Mesodermal cell (in vitro differentiated cells): ENCODE measurements around the gene THAP4.
"Not testable (repeated sequence)": the region's sequence is repeated elsewhere in the genome, so short reads cannot be mapped to it uniquely, and the experiment has no call there.

ENCODE experiments used
- H3K27ac ChIP-seq: 2 replicates; pipeline ENCODE4 v1.7.0; 2013; ENCODE audit warnings: mild to moderate bottlenecking, low read depth, low read length, moderate library complexity; ENCODE audit not compliant: severe bottlenecking
- H3K36me3 ChIP-seq: 2 replicates; pipeline ENCODE4 v1.7.1; 2013; ENCODE audit warnings: mild to moderate bottlenecking, low read length, moderate library complexity; ENCODE audit not compliant: control insufficient read depth, insufficient read depth
- H3K4me1 ChIP-seq: one replicate; pipeline ENCODE4 v1.7.1; 2013; ENCODE audit warnings: mild to moderate bottlenecking, low read length; ENCODE audit not compliant: insufficient read depth, control insufficient read depth, poor library complexity, severe bottlenecking
- H3K4me3 ChIP-seq: 2 replicates; pipeline ENCODE4 v1.7.0; 2013; ENCODE audit warnings: low read length, control low read depth, mild to moderate bottlenecking; ENCODE audit not compliant: insufficient read depth, poor library complexity, severe bottlenecking; ENCODE audit errors: extremely low read depth
- H3K9me3 ChIP-seq: 2 replicates; pipeline ENCODE4 v1.7.1; 2013; ENCODE audit warnings: mild to moderate bottlenecking, low read length, moderate library complexity; ENCODE audit not compliant: control insufficient read depth
- WGBS, 2 experiments: methylation state at CpG; one replicate each; pipeline ENCODE4 v1.1.5; 2013; ENCODE audit warnings: missing lambda C conversion rate in 2 of 2; ENCODE audit not compliant: insufficient coverage in 2 of 2; 5-methylcytosine and 5-hydroxymethylcytosine counted together

The THAP4 gene

GRCh38 chr2:241579281-241579680 lies 57.7 kb downstream of the THAP4 start:
- Histone ChIP-seq H3K4me1 (no peaks in the 10 kb centered on the region), H3K4me3 (no peak overlapping the region), H3K9me3 (peaks cover 22% of the 10 kb centered on the region), H3K27ac (no peak overlapping the region), H3K36me3 (peaks cover 43% of the 10 kb centered on the region)
- WGBS, 2 experiments, result 95 to 100% methylated on average over 6 of the region's 7 CpGs

- H3K9me3 ChIP-seq, result peaks cover 14% of the 10 kb centered on the region
- no peak overlapping the region for H3K4me3 ChIP-seq
- no peak overlapping the region for H3K27ac ChIP-seq
- no peaks in the 10 kb centered on the region for H3K4me1 ChIP-seq
- peaks cover 38% of the 10 kb centered on the region for H3K36me3 ChIP-seq
- 73 to 83% methylated on average over 2 to 3 of the region's 9 CpGs for WGBS, 2 experiments
Measured at GRCh38 chr2:241577413-241578122, 59.4 kb downstream of the THAP4 start.

DNA sequence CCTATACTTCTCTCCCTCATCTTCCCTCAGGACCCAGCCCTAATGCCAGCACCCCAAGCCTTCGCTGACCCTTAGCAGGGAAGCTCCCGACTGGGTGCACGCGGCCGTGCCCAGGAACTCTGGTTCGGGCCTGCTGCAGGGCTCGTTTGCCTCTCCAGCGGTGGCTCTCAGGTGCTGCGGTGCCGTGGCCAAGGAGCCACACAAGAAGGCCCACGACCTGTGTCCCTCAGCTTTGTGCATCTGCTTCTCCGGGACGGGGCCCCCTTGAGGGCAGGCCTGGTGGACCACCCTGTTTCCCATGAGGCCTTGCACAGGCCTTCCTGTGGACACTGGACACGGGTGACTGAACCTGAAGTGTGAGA lies 60.7 kb downstream of the THAP4 start:
- 93 to 95% methylated on average over 14 of the region's 14 CpGs for WGBS, 2 experiments
- Histone ChIP-seq H3K4me1 (no peaks in the 10 kb centered on the region), H3K36me3 (peaks cover 40% of the 10 kb centered on the region), H3K9me3 (peaks cover 5% of the 10 kb centered on the region), H3K27ac (no peak overlapping the region), H3K4me3 (no peak overlapping the region)

- no peaks in the 10 kb centered on the region for H3K4me1 ChIP-seq
- peaks cover 36% of the 10 kb centered on the region for H3K36me3 ChIP-seq
- no peak overlapping the region for H3K27ac ChIP-seq
- WGBS, 2 experiments, result 75 to 78% methylated on average over 5 of the region's 5 CpGs
- H3K9me3 ChIP-seq, result peaks cover 5% of the 10 kb centered on the region
- H3K4me3 ChIP-seq, result no peak overlapping the region
Measured at GRCh38 chr2:241575624-241576292, 61.2 kb downstream of the THAP4 start.

DNA sequence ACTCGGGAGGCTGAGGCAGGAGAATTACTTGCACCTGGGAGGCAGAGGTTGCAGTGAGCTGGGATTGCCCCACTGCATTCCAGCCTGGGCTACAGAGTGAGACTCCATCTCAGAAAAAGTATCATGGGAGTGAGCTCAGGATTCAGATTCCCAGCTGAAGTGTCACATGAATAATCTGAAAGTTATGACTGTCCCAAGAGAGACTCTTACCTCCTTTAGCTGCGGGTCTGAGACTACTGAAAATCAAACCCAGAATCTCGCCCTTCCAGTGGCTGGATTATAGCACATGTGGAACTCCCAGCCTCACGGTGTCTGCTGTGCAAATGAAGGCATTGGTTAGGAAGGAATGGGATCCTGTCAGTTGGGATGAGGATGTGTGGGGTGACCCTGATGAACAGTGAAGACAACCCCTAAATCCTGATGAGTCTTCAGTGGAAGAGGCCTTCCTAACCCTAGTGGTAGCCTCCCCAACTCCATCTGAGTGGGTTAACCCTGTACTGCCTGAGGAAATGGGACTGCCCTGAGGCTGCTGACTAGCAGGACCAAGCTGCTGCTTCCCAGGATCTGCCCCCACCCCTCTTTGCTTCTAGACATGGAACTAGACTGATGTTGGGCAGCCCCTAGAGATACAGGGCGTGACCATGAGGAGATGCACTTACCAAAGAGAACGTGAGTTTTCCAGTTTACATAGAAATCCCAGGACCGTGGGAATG lies 61.9 kb downstream of the THAP4 start:
- Histone ChIP-seq H3K36me3 (peaks cover 30% of the 10 kb centered on the region), H3K4me1 (no peaks in the 10 kb centered on the region), H3K9me3 (peaks cover under 1% of the 10 kb centered on the region), H3K4me3 (no peak overlapping the region), H3K27ac (no peak overlapping the region)
- WGBS, 2 experiments, result 88 to 91% methylated on average over 6 to 7 of the region's 7 CpGs

GRCh38 chr2:241573741-241574140 lies 63.2 kb downstream of the THAP4 start:
- Histone ChIP-seq H3K4me1 (no peaks in the 10 kb centered on the region), H3K9me3 (no peaks in the 10 kb centered on the region), H3K36me3 (peaks cover 35% of the 10 kb centered on the region), H3K4me3 (no peak overlapping the region), H3K27ac (no peak overlapping the region)
- WGBS, 2 experiments, result 94 to 96% methylated on average over 7 of the region's 12 CpGs

- 93 to 96% methylated on average over 12 to 14 of the region's 20 CpGs for WGBS, 2 experiments
- not testable (repeated sequence) for H3K27ac ChIP-seq, H3K9me3 ChIP-seq
Measured at GRCh38 chr2:241572915-241573651, 63.9 kb downstream of the THAP4 start.

GRCh38 chr2:241571821-241572620 lies 64.9 kb downstream of the THAP4 start:
- no peaks in the 10 kb centered on the region for H3K9me3 ChIP-seq
- no peak overlapping the region for H3K4me3 ChIP-seq
- 95 to 96% methylated on average over 17 to 24 of the region's 27 CpGs for WGBS, 2 experiments
- H3K4me1 ChIP-seq, result no peaks in the 10 kb centered on the region
- H3K27ac ChIP-seq, result peak overlapping the region; percentile 29
- H3K36me3 ChIP-seq, result peaks cover 45% of the 10 kb centered on the region

More at GRCh38 chr2:241572915-241573651, 63.9 kb downstream of the THAP4 start:
- H3K36me3 ChIP-seq, result peaks cover 41% of the 10 kb centered on the region
- H3K4me3 ChIP-seq, H3K4me1 ChIP-seq: not testable (repeated sequence)

DNA sequence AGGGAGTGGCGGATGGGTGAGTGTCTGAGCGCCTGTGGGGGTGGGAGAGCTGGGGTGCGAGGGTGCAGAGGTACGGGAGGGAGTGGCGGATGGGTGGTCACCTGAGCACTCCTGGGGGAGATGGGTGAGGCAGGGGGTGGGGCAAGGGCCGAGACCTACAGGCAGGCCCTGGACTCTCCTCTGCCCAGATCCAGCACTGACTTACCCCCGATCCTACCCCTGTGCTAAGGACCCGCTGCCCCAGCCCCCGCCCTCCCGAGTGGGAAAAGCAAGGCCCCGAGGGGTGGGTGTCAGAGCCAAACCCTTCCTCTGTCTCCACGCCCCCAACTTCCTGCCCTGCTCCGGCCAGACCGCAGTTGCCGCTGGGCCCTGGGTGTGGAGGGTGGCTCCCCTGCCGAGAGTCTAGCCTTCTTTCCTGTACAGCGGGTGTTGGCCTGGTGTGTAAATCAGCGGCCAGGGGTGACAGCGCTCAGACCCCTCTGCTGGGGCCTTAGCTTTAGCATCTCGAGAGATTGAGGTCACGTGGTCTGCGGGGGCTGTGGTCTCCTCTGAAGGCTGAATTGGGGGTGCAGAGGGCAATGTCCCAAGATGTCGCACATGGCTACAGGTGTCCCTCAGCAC lies 65.9 kb downstream of the THAP4 start:
- H3K27ac ChIP-seq, result peak overlapping the region; percentile 10
- H3K4me1 ChIP-seq, result no peaks in the 10 kb centered on the region
- no peaks in the 10 kb centered on the region for H3K9me3 ChIP-seq
- H3K36me3 ChIP-seq, result peaks cover 48% of the 10 kb centered on the region
- 95 to 97% methylated on average over 14 of the region's 23 CpGs for WGBS, 2 experiments
- H3K4me3 ChIP-seq, result no peak overlapping the region
